NT2/D1 (cell line): ENCODE results near the gene CD4.
"Not testable (repeated sequence)": the region's sequence is repeated elsewhere in the genome, so short reads cannot be mapped to it uniquely, and the experiment has no call there.

Experiments
- DNase-seq: peaks from one replicate; pipeline ENCODE4 v3.0.0-alpha.2; 2011; ENCODE audit warnings: low read depth, low spot score
- H3K27me3 ChIP-seq: 2 replicates; pipeline ENCODE4 v1.6.0; 2011; ENCODE audit warnings: mild to moderate bottlenecking; ENCODE audit not compliant: insufficient read length, insufficient read depth
- H3K36me3 ChIP-seq: 2 replicates; pipeline ENCODE4 v1.6.1; 2011; ENCODE audit warnings: mild to moderate bottlenecking, low read length, mixed read lengths; ENCODE audit not compliant: insufficient read depth, insufficient read length
- H3K4me1 ChIP-seq: 2 replicates; pipeline ENCODE4 v1.5.1; 2011; ENCODE audit not compliant: insufficient read depth, insufficient read length
- H3K4me3 ChIP-seq: 2 replicates; pipeline ENCODE4 v1.5.1; 2011; ENCODE audit warnings: low read depth; ENCODE audit not compliant: insufficient read length
- H3K9ac ChIP-seq: 2 replicates; pipeline ENCODE4 v1.6.0; 2011; ENCODE audit warnings: low read depth; ENCODE audit not compliant: insufficient read length
- H3K9me3 ChIP-seq: 2 replicates; pipeline ENCODE4 v1.5.1; 2011; ENCODE audit warnings: mild to moderate bottlenecking, low read length; ENCODE audit not compliant: insufficient read depth
- SUZ12 ChIP-seq: IDR thresholded peaks from 2 replicates; pipeline ENCODE4 v1.6.1; 2011; ENCODE audit not compliant: insufficient read length, insufficient read depth; ENCODE audit errors: extremely low read depth
- YY1 ChIP-seq: IDR thresholded peaks from 2 replicates; pipeline ENCODE4 v1.6.1; 2011; ENCODE audit not compliant: insufficient read length, insufficient read depth
- ZNF274 ChIP-seq: IDR thresholded peaks from 2 replicates; pipeline ENCODE4 v1.6.1; 2011; ENCODE audit warnings: mild to moderate bottlenecking, low read depth, low read length

Gene CD4

DNA sequence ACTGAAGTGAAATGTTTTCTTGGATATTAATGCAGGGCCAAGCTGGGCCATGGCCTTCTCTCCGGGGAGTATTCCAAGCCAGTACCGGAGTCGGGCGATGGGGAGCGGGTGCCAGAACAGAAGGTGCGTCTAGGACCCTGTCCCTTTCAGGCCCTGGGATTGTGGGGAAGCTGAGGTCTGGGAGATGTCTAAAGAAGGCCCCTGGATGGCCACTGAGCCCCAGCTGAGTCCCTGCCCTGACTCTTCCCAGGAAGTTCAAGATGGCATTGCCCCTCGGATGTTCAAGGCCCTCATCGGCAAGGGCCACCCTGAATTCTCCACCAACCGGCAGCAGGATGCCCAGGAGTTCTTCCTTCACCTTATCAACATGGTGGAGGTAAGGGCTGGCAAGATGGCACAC, 70.8 kb downstream of the CD4 start:
- Histone ChIP-seq H3K4me3 (no peak overlapping the region), H3K36me3 (peaks cover 98% of the 10 kb centered on the region), H3K27me3 (no peaks in the 10 kb centered on the region), H3K9me3 (no peaks in the 10 kb centered on the region), H3K4me1 (no peaks in the 10 kb centered on the region), H3K9ac (no peak overlapping the region)
- TF ChIP-seq ZNF274 (no peak), SUZ12 (no peak), YY1 (no peak)
- no peak for DNase-seq

DNA sequence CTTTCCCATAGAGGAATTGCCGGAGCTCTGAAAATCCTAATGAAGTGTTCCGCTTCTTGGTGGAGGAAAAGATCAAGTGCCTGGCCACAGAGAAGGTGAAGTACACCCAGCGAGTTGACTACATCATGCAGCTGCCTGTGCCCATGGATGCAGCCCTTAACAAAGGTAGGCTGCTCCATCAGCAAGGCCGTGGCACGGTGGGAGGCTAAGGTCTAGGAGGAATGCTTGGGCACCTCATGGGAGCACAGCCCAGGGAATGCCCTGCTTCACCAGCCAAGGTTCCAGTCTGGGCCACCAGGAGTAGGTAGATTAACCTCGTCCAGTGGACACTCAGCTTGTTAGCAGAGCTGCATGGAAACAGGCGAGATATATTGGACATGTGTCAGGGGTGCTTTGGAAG, 71.6 kb downstream of the CD4 start:
- TF ChIP-seq YY1 (no peak), ZNF274 (no peak), SUZ12 (no peak)
- Histone ChIP-seq H3K4me3 (no peak overlapping the region), H3K27me3 (no peaks in the 10 kb centered on the region), H3K9me3 (no peaks in the 10 kb centered on the region), H3K36me3 (peaks cover 98% of the 10 kb centered on the region), H3K9ac (no peak overlapping the region), H3K4me1 (peaks cover 5% of the 10 kb centered on the region)
- no peak for DNase-seq

DNA sequence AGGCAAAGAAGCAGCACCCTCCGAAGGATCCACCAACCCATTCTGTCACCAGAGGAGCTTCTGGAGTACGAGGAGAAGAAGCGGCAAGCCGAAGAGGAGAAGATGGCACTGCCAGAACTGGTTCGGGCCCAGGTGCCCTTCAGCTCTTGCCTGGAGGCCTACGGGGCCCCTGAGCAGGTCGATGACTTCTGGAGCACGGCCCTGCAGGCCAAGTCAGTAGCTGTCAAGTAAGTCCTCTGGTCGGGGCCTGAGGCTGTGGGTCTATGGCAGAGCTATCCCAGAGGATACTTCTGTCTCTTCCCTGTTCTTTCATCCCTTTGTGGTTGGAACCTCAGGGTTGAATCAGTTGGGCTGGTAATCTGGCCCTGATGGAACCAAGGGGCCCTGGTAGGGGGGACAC, 72.1 kb downstream of the CD4 start:
- peaks cover 9% of the 10 kb centered on the region for H3K4me1 ChIP-seq
- H3K4me3 ChIP-seq: no peak overlapping the region
- H3K9ac ChIP-seq: no peak overlapping the region
- H3K27me3 ChIP-seq: no peaks in the 10 kb centered on the region
- no peak for DNase-seq
- peaks cover 97% of the 10 kb centered on the region for H3K36me3 ChIP-seq
- H3K9me3 ChIP-seq: no peaks in the 10 kb centered on the region
- TF ChIP-seq ZNF274 (no peak), SUZ12 (no peak), YY1 (no peak)

DNA sequence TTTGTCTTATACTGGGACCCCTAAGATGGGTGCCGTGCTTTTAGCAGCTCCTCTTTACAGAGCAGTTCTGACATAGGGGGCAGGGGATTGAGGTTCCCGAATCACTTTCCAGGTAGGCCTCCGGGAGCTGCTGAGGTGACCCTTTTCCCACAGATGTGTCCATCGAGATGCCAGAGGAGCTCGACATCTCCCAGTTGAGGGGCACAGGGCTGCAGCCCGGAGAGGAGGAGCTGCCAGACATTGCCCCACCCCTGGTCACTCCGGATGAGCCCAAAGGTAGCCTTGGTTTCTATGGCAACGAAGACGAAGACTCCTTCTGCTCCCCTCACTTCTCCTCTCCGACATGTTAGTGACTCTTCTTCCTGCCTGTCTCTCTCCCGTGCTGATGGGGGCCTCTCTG, 73.7 kb downstream of the CD4 start:
- peaks cover 12% of the 10 kb centered on the region for H3K4me1 ChIP-seq
- no peak for DNase-seq
- no peak for TF ChIP-seq YY1
- no peak for TF ChIP-seq SUZ12
- no peak for TF ChIP-seq ZNF274
- H3K9me3 ChIP-seq: no peaks in the 10 kb centered on the region
- H3K4me3 ChIP-seq: no peak overlapping the region
- no peak overlapping the region for H3K9ac ChIP-seq
- no peaks in the 10 kb centered on the region for H3K27me3 ChIP-seq
- peaks cover 84% of the 10 kb centered on the region for H3K36me3 ChIP-seq

DNA sequence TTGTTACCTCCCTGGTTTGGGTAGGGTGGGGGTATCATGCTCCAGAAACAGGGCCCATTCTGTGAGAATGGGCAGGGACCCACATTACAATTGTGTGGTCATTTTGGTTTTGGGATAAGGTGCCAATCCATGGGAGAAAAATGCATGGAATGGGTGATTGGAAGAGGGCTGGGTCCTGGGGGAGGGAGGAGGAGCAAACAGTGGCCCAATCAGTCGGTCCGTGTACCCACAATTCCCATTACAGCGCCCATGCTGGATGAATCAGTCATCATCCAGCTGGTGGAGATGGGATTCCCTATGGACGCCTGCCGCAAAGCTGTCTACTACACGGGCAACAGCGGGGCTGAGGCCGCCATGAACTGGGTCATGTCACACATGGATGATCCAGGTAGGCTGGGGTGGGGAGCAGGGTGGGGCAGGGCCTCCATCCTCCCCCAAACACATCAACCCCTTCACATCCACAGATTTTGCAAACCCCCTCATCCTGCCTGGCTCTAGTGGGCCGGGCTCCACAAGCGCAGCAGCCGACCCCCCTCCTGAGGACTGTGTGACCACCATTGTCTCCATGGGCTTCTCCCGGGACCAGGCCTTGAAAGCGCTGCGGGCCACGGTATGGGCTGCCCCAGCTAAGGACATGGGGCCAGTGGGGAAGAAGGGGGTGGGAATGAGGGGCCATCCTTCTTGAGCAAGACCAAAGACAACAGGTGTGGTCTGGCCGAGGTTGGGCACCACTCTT, 74.4 kb downstream of the CD4 start:
- peaks cover 84% of the 10 kb centered on the region for H3K36me3 ChIP-seq
- TF ChIP-seq ZNF274: no peak
- TF ChIP-seq YY1: no peak
- TF ChIP-seq SUZ12: no peak
- no peaks in the 10 kb centered on the region for H3K9me3 ChIP-seq
- H3K4me1 ChIP-seq: peaks cover 12% of the 10 kb centered on the region
- H3K9ac ChIP-seq: no peak overlapping the region
- no peaks in the 10 kb centered on the region for H3K27me3 ChIP-seq
- H3K4me3 ChIP-seq: no peak overlapping the region
- no peak for DNase-seq

DNA sequence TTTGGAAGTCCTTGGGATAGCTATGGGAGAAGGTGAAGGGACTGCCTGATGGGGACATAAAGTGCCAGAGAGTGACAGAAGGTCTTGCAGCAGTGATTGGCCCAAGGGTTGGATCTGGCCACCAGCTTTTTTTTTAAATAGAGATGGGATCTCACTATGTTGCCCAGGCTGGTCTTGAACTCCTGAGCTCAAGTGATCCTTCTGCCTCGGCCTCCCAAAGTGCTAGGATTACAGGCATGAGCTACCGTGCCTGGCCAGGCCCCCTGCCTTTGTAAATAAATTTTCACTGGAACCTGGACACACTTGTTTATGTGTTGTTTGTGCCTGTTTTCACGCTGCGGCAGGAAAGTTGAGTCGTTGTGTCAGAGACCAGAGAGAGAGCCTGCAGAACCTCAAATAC, 76.0 kb downstream of the CD4 start:
- H3K4me3 ChIP-seq, H3K9me3 ChIP-seq, H3K27me3 ChIP-seq, DNase-seq, H3K9ac ChIP-seq: not testable (repeated sequence)
- Histone ChIP-seq H3K4me1 (peaks cover 25% of the 10 kb centered on the region), H3K36me3 (peaks cover 86% of the 10 kb centered on the region)

DNA sequence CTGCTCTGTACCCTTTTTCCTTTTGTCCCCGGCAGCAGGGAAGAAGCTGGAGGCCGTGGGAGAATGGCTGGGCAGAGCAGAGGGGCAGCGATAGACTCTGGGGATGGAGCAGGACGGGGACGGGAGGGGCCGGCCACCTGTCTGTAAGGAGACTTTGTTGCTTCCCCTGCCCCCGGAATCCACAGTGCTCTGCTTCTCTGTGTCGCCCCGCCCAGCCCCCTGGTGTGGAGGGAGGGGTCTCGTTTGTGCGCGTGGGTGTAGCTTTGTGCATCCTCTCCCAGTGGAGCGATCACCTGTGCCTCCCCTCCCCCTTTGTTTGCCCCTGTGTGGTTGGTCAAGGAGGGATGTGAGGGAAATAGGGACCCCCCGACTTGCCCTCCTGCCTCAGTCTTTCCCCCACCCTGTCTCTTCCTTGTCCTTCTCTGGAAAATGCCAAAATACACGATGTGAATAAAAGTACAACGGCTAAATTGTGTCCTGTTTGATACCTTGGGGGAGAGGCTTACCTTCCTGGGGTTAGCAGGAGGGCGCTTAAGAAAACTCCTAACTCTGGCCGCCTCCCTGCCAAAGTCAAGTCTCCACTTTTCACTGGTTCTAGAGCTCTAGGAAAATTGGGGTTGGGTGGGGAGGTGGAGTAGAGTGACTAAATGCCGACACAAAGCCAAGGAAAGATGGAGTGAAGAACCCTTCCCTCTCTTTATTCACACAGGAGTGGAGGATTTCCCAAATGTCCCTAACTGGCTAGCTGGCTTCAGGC, 77.0 kb downstream of the CD4 start:
- Histone ChIP-seq H3K9me3 (no peaks in the 10 kb centered on the region), H3K4me1 (peaks cover 31% of the 10 kb centered on the region), H3K9ac (peak overlapping the region; percentile 67), H3K27me3 (no peaks in the 10 kb centered on the region), H3K4me3 (peak overlapping the region; percentile 35), H3K36me3 (peaks cover 86% of the 10 kb centered on the region)
- TF ChIP-seq ZNF274 (no peak), SUZ12 (no peak), YY1 (no peak)
- no peak for DNase-seq
